GM21360 (cell line): ENCODE data around the gene KHDC1.
A peak's percentile ranks its signal among the peaks of the same experiment; 100 is the strongest.
"Not testable (repeated sequence)": the region's sequence is repeated elsewhere in the genome, so short reads cannot be mapped to it uniquely, and the experiment has no call there.

Experiments used
- ATAC-seq: cut with Tn5 transposase; IDR thresholded peaks from one replicate; pipeline ENCODE4 v1.9.1; 2021; ENCODE audit warnings: mild to moderate bottlenecking, moderate library complexity; ENCODE audit not compliant: unreplicated experiment

Gene KHDC1, protein sequence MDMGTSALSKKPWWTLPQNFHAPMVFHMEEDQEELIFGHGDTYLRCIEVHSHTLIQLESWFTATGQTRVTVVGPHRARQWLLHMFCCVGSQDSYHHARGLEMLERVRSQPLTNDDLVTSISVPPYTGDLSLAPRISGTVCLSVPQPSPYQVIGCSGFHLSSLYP

DNA sequence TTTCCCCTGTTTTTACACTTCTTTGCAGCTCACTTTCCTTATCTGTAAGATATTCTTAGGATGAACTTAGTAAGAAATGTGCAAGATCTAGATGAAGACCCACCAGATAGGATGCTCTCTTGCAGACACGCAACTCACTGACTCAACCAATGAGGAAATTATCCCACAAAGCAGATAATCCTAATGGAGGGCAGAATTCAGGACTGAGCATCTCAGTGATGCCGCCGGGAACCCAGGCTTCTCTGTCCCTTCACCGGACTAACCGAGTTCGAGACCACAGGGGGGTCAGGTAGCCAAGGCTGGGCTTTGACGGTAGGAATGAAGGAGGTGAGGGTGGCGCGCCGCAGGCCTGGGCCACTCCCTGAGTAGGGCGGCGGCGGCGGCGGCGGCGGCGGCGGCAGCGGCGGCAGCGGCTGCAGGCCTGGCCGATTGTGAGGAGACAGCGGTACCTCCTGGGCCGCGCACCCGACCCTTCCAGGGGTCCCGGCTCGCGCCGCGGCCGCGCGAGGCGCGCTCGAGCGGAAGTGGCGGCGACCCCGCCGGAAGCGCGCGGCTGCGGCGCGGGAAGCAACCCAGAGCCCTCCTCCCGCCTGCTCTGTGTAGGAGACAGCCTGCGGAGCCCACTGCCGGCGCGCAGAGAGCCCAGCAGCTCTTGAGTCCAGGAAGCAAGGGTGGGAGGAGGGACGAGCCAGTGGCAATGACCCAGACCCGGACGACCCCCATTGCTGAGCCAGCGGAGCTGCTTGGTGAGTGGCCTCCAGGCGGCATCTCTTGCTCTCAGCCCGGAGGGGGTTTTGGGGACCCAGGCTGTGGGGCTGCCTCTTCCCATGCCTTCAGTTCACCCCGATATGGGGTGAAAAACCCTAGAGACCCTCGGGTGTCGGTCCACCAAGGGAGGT lies at the start of gene KHDC1:
Gene KHDC1 (minus strand): TSS at position 526 of the 899 bp plus-strand sequence. CDS start 20,679 bp downstream, outside the sequence.
- peak; percentile 93 for ATAC-seq

DNA sequence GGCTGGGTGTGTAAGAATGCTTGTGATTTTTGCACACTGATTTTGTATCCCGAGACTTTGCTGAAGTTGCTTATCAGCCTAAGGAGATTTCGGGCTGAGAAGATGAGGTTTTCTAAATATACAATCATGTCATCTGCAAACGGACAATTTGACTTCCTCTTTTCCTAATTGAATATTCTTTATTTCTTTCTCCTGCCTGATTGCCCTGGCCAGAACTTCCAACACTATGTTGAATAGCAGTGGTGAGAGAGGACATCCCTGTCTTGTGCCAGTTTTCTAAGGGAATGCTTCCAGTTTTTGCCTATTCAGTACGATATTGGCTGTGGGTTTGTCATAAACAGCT lies 47.5 kb upstream of the KHDC1 start:
- ATAC-seq = not testable (repeated sequence)

DNA sequence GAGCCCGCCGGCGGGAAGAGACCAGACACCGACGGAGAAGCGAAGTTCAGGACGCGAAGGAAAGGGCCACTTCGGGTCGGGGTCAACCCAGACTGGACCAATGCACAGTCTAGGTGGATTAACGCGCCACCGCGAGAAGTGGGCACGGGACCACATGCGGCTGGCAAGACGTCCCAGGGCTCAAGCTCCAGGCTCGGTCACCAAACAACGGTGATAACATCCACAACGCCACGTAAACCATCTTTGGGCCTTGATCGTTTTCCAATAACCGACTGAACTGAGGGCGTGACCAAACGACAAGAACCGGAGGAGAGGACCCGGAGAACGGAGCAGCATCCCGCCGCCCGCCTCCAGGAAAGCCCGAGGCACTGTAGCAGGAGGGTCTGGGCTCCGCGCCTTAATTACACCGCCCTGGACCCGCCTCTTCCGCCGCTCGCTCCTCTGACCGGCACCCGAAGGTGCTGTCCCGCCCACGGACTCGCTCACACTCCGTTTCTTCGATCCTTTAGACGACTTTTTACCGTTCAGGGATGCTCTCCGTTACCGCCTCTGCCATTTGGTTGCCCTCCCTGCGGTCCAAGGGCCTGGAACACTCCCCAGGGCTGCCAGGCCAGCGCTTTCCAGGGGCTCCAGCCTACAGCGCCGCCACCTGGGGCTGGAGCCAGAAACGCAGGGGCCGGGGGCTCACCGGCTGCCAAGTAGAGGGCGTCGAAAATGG lies 46.9 kb upstream of the KHDC1 start:
- ATAC-seq = peak; percentile 97

DNA sequence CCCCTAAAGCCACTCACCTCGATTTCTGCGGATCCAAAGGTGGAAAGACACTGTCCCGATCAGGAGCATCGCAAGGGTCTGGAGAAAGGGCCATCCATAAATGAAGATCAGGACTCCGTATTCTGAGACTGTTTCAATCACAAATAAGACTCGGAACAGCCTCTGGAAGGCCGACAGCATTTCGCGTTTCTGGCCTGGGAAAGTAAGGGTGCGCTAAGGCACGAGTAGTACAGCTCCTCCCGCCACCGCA lies 46.5 kb upstream of the KHDC1 start:
- no peak for ATAC-seq

- ATAC-seq = no peak
Observed at GRCh38 chr6:73308712-73309534, 45.9 kb upstream of the KHDC1 start.

DNA sequence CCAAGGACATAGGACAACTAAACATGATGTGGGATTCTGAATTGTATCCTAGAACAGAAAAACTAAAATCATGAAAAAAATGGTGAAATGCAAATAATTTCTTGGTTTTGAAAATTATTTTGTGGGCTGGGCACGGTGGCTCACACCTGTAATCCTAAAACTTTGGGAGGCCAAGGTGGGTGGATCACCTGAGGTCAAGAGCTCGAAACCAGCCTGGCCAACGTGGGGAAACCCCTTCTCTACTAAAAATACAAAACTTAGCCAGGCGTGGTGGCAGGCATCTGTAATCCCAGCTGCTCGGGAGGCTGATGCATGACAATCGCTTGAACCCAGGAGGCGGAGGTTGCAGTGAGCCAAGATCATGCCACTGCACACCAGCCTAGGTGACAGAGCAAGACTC lies 40.8 kb upstream of the KHDC1 start:
- not testable (repeated sequence) for ATAC-seq

- ATAC-seq = no peak
Observed at GRCh38 chr6:73302339-73302738, 39.3 kb upstream of the KHDC1 start.

DNA sequence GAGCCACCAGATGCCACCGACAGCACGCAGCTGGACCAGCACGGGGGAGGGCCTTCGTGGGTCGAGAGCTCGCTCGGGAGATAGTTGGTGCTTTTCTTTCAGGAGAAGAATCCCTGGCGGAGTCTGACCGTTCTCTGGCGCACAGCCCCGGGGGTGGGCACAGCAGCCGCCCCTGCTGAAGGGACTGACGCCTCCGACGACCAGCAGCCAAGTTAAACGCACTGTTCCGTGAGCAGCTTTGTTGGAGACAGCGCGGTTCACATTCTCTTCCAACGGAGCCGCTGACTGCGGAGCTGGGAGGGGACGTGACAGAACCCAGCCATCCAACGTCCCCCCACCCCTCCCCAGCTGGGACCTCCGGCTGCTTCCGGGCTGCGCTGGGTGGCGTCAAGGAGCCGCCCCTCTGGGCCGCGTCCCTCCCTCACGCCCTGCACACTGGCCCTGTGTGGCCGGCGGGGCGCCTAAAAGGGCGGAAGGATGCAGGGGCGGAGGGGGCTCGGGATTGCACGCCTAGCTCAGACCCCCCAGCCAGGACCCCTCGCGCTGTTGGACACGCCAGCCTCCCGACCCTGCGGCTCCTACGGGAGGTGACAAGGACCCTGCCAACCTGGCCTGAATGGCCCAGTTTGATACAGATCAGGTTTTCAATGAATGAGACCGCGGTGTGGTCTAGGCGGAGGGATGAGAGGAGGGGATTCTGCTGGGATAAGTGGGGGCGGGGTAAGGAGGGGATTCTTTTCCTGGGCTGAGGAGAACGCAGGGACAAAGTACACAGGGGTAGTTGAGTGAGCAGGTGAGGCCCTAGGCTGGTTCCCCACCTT lies 36.4 kb upstream of the KHDC1 start:
- no peak for ATAC-seq

DNA sequence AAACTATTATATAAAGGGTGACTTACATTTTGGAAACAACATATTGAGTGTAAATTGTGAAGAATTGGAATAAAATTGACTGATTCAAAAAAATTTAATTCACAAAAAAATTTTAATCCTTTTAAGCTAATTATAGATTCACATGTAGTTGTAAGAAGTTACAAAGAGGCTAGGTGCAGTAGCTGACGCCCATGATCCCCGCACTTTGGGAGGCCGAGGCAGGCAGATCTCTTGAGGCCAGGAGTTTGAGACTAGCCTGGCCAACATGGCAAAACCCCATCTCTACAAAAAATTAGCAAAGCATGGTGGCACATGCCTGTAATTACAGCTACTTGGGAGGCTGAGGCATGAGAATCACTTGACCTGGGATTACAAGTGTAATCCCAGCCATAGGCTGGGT lies 30.3 kb upstream of the KHDC1 start:
- ATAC-seq = no peak

DNA sequence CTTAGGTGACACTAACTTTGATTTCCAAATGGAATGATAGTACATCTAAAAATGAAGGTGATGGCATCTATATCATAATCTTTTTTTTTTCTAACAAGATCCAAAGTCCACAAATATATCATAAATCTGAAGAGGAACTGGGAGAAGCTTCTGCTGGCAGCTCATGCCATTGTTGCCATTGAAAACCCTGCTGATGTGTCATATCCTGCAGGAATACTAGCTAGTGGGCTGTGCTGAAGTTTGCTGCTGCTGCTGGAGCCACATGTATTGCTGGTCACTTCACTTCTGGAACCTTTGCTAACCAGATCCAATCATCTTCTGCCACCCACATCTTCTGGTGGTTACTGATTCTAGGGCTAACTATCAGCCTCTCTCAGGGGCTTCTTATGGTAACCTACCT lies 27.4 kb upstream of the KHDC1 start:
- ATAC-seq = no peak

- ATAC-seq = no peak
Observed at GRCh38 chr6:73286752-73287151, 23.8 kb upstream of the KHDC1 start.

DNA sequence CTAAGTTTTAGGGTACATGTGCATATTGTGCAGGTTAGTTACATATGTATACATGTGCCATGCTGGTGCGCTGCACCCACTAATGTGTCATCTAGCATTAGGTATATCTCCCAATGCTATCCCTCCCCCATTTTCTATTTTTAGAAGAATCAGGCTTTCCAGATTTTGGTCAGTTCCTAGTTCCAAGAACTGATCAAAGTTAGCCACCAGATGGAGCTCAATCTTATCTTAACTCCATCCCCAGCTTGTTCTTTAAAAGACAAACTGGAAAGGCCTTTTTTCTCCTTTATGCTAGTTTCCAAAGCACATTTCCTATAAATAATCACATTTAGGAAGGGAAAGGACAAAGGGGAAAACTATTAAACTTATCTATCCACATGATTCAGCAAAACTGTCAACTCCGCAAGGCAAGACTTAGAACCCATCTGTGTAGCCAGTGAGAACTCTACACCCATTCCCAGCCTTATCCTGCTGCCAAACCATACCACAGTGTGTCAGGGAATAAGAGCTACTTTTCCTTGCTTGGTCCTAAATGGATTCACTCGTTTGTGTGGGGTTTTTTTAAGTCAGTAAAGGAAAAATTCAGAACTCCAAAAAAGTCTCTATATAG lies 22.8 kb upstream of the KHDC1 start:
- no peak for ATAC-seq

GRCh38 chr6:73282871-73283270 lies 19.9 kb upstream of the KHDC1 start:
- no peak for ATAC-seq

GRCh38 chr6:73281684-73282083 lies 18.7 kb upstream of the KHDC1 start:
- not testable (repeated sequence) for ATAC-seq

- ATAC-seq = not testable (repeated sequence)
Observed at GRCh38 chr6:73269296-73269695, 6.3 kb upstream of the KHDC1 start.

DNA sequence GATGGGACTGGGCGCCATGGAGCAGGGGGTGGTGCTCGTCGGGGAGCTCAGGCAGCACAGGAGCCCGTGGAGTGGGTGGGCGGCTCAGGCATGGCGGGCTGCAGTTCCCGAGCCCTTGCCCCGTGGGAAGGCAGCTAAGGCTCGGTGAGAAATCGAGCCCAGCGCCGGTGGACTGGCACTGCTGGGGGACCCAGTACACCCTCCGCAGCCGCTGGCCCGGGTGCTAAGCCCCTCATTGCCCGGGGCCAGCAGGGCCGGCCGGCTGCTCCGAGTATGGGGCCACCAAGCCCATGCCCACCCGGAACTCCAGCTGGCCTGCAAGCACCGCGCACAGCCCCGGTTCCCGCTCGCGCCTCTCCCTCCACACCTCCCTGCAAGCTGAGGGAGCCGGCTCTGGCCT lies 5.9 kb upstream of the KHDC1 start:
- not testable (repeated sequence) for ATAC-seq

DNA sequence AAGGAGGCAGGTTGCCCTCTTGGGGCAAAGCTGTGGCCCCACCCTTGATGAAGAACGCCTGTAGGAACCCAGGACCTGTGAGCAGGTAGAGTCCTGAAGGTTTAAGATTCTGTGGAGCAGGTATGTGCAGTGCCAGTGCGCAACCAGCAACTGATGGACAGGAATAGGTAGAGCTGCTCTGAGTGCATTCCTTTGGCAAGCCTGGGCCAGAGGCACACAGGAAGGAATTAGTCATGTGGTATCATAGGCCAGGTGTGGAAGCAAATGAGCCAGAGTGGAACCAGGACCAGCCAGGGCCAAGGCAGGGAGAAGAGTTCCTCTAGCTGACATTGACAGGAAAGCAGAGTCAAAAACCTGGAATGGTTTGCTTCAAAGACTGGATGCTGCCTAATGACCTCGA lies 1.4 kb upstream of the KHDC1 start:
- no peak for ATAC-seq

DNA sequence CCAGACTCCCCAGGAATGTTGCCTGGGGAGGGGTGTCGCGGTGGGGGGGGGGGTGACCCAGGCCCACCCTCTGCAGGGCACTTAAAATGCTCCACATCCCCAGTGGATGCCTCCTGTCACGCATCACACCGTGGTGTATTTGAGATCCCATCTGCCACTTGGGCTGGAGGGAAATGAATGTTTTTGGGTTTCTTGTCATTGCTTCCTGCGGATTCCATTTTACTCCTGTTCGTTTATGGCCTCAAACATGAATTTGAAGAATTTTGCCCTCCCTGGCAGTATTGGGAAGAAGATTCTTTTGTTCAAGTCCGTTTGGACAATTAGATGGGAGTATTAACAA lies 544 bp upstream of the KHDC1 start:
- peak; percentile 16 for ATAC-seq

DNA sequence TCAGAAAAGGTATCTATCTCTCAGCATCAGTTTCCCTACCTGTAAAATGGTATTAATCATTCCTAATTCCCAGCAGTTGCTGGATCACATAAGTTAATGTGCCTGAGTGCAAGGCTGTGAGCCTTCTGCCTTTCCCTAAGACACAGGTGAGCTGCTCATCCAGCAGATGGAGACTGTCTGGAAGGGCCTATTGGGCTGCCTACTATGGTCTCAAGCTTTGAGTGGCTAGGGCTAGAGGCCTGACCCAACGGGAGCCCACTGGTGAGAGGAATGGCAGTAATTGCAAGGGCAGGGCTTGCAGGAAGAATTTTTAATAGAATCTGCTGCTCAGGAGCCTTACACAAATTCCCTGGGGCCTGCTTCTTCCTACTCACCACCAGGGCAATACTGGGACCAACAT lies 4.3 kb downstream of the KHDC1 start:
- ATAC-seq = no peak

- not testable (repeated sequence) for ATAC-seq
Observed at GRCh38 chr6:73254323-73254722, 8.7 kb downstream of the KHDC1 start.
